Vagina (tissue), 2 donors: ENCODE measurements around the gene TIMP2. TPM values are rescaled to one million over a fixed set of nuclear protein-coding genes. Genes with fewer than 3 reads are reported as not detected.

Source experiments
- DNase-seq, 2 donors: peaks; one replicate each; pipeline ENCODE4 v3.0.0-alpha.2; 2017; ENCODE audit errors: extremely low spot score in 2 of 2
- H3K27ac ChIP-seq: fragments of 200-600 bp; sonication (generic); one replicate; pipeline ENCODE4 v1.5.1; 2019
- H3K27me3 ChIP-seq: fragments of 200-600 bp; sonication (generic); one replicate; pipeline ENCODE4 v1.5.1; 2019
- H3K36me3 ChIP-seq, 2 donors: fragments of 200-600 bp; sonication (generic); one replicate each; pipeline ENCODE4 v1.5.1; 2017 to 2019
- H3K4me1 ChIP-seq: fragments of 200-600 bp; sonication (generic); one replicate; pipeline ENCODE4 v1.5.1; 2019
- H3K4me3 ChIP-seq, 2 donors: fragments of 200-600 bp; sonication (generic); 1 replicate in 1 of 2; 2 replicates in 1 of 2; pipeline ENCODE4 v1.5.1; 2016 to 2019
- H3K9me3 ChIP-seq: fragments of 200-600 bp; sonication (generic); one replicate; pipeline ENCODE4 v1.5.1; 2019
- CTCF ChIP-seq, 3 experiments: fragments of 450-650 bp in 2 of 3; fragments of 200-600 bp in 1 of 3; sonication (generic) in 1 of 3; IDR thresholded peaks; one replicate each; pipeline ENCODE4 v1.5.1; 2017 to 2019; ENCODE audit warnings: antibody characterized with exemption in 3 of 3, mild to moderate bottlenecking in 2 of 3, moderate library complexity in 2 of 3
- POLR2A ChIP-seq, 2 donors: fragments of 450-650 bp; IDR thresholded peaks; one replicate each; pipeline ENCODE4 v1.6.1; 2017; ENCODE audit warnings: antibody characterized with exemption in 2 of 2, mild to moderate bottlenecking in 2 of 2, moderate library complexity in 2 of 2
- POLR2AphosphoS5 ChIP-seq, 2 donors: sonication (generic); formaldehyde crosslinking; IDR thresholded peaks; one replicate each; pipeline ENCODE4 v1.9.0; 2017; ENCODE audit warnings: antibody characterized with exemption in 2 of 2, mild to moderate bottlenecking in 2 of 2, low read depth in 1 of 2; ENCODE audit not compliant: insufficient read depth in 1 of 2
- intact Hi-C: fragments of 100-400 bp; cut with DNase I; formaldehyde crosslinking; loops from one replicate; pipeline ENCODE4 v1.15.1; 2023
- total RNA-seq: library from RNA; depleted of rRNA; stranded (reverse); fragments of >200 nt; gene quantifications from one replicate; pipeline ENCODE4 v1.2.3, GENCODE V29; 2016

The TIMP2 gene
- total RNA-seq, 1 donor from 2014 or later = 181 TPM

GRCh38 chr17:78957128-78957527 is 31.9 kb upstream of the TIMP2 start:
- Histone ChIP-seq H3K4me3 (no peak overlapping the region), H3K27me3 (no peaks in the 10 kb centered on the region), H3K36me3 (no peaks in the 10 kb centered on the region), H3K9me3 (no peaks in the 10 kb centered on the region), H3K4me1 (peaks cover 25% of the 10 kb centered on the region), H3K27ac (no peak overlapping the region)
- TF ChIP-seq POLR2AphosphoS5 (IDR thresholded peaks at IDR 0.05; ENCODE audit: insufficient read depth in 1 of 2, low read depth in 1 of 2) = no peak
- TF ChIP-seq POLR2A (IDR thresholded peaks at IDR 0.05) = no peak
- no peak for TF ChIP-seq CTCF (IDR thresholded peaks at IDR 0.05)
- no peak for DNase-seq
- intact Hi-C loops = no loop called here

- intact Hi-C loops = no loop called here
- TF ChIP-seq CTCF (IDR thresholded peaks at IDR 0.05) = no peak
- no peak for TF ChIP-seq POLR2A (IDR thresholded peaks at IDR 0.05)
- TF ChIP-seq POLR2AphosphoS5 (IDR thresholded peaks at IDR 0.05; ENCODE audit: insufficient read depth in 1 of 2, low read depth in 1 of 2) = no peak
- DNase-seq = no peak
Observed at GRCh38 chr17:78956254-78956653, 31.1 kb upstream of the TIMP2 start.

GRCh38 chr17:78954684-78955083 is 29.5 kb upstream of the TIMP2 start:
- Histone ChIP-seq H3K27me3 (no peaks in the 10 kb centered on the region), H3K27ac (peak overlapping the region; percentile 85), H3K4me3 (no peak overlapping the region), H3K36me3 (no peaks in the 10 kb centered on the region), H3K9me3 (peaks cover 10% of the 10 kb centered on the region), H3K4me1 (peaks cover 30% of the 10 kb centered on the region)
- DNase-seq = no peak
- intact Hi-C loops = no loop called here
- TF ChIP-seq POLR2A (IDR thresholded peaks at IDR 0.05) (no peak), CTCF (IDR thresholded peaks at IDR 0.05) (no peak), POLR2AphosphoS5 (IDR thresholded peaks at IDR 0.05; ENCODE audit: insufficient read depth in 1 of 2, low read depth in 1 of 2) (no peak)

More at GRCh38 chr17:78956254-78956653, 31.1 kb upstream of the TIMP2 start:
- Histone ChIP-seq H3K4me1 (peaks cover 30% of the 10 kb centered on the region), H3K36me3 (no peaks in the 10 kb centered on the region), H3K4me3 (no peak overlapping the region), H3K9me3 (peaks cover under 1% of the 10 kb centered on the region), H3K27ac (no peak overlapping the region), H3K27me3 (no peaks in the 10 kb centered on the region)

GRCh38 chr17:78953356-78954350 is 28.5 kb upstream of the TIMP2 start:
- Histone ChIP-seq H3K27me3 (no peaks in the 10 kb centered on the region), H3K4me1 (peaks cover 30% of the 10 kb centered on the region), H3K4me3 (no peak overlapping the region), H3K36me3 (no peaks in the 10 kb centered on the region), H3K27ac (peak overlapping the region; percentile 85), H3K9me3 (peaks cover 10% of the 10 kb centered on the region)
- intact Hi-C loops = no loop called here
- peak in 1 of 2 donors; percentile 49 for TF ChIP-seq POLR2AphosphoS5 (IDR thresholded peaks at IDR 0.05; ENCODE audit: insufficient read depth in 1 of 2, low read depth in 1 of 2)
- no peak for TF ChIP-seq CTCF (IDR thresholded peaks at IDR 0.05)
- no peak for DNase-seq

- peaks cover 30% of the 10 kb centered on the region for H3K4me1 ChIP-seq
- H3K4me3 ChIP-seq = no peak overlapping the region
- intact Hi-C loops = no loop called here
- DNase-seq = no peak
- no peaks in the 10 kb centered on the region for H3K36me3 ChIP-seq
- peaks cover 10% of the 10 kb centered on the region for H3K9me3 ChIP-seq
- no peaks in the 10 kb centered on the region for H3K27me3 ChIP-seq
- no peak for TF ChIP-seq POLR2AphosphoS5 (IDR thresholded peaks at IDR 0.05; ENCODE audit: insufficient read depth in 1 of 2, low read depth in 1 of 2)
- no peak for TF ChIP-seq POLR2A (IDR thresholded peaks at IDR 0.05)
- TF ChIP-seq CTCF (IDR thresholded peaks at IDR 0.05) = no peak
- peak overlapping the region; percentile 85 for H3K27ac ChIP-seq
Observed at GRCh38 chr17:78952706-78953105, 27.5 kb upstream of the TIMP2 start.
